CD4-positive, alpha-beta memory T cell (primary cell): ENCODE results near the gene IGSF8. TPM values are rescaled to one million over a fixed set of nuclear protein-coding genes. Genes with fewer than 3 reads are reported as not detected.

Experiments
- CTCF ChIA-PET: fragments of 350-600 bp; sonication (Branson Sonifier 250); formaldehyde crosslinking; loops from one replicate; lab custom pipeline; 2021; ENCODE audit warnings: inconsistent platforms; ENCODE audit not compliant: partially characterized antibody; lab: Charles Lee
- POLR2A ChIA-PET: fragments of 350-600 bp; sonication (Branson Sonifier 250); formaldehyde crosslinking; loops from one replicate; lab custom pipeline; 2021; ENCODE audit not compliant: partially characterized antibody; lab: Charles Lee
- DNase-seq, 5 donors: peaks; one replicate each; pipeline versions ENCODE4 v3.0.0 to v3.0.0-alpha.2; 2020 to 2022; ENCODE audit warnings: mixed read lengths in 1 of 5
- H3K27ac ChIP-seq: one replicate; pipeline ENCODE4 v1.7.0; 2013; ENCODE audit warnings: low read depth, low read length
- H3K27me3 ChIP-seq: 2 replicates; pipeline ENCODE4 v1.7.0; 2013; ENCODE audit warnings: mild to moderate bottlenecking, low read length, moderate library complexity; ENCODE audit not compliant: insufficient read depth
- H3K36me3 ChIP-seq: 2 replicates; pipeline ENCODE4 v1.7.0; 2013; ENCODE audit warnings: mild to moderate bottlenecking, low read length, moderate library complexity; ENCODE audit not compliant: insufficient read depth
- H3K4me1 ChIP-seq: 2 replicates; pipeline ENCODE4 v1.7.0; 2013; ENCODE audit warnings: mild to moderate bottlenecking, low read length, moderate library complexity; ENCODE audit not compliant: insufficient read depth
- H3K4me3 ChIP-seq, 2 donors: one replicate each; pipeline ENCODE4 v1.7.0; 2013; ENCODE audit warnings: low read length in 2 of 2, mild to moderate bottlenecking in 1 of 2
- H3K9me3 ChIP-seq, 2 donors: one replicate each; pipeline ENCODE4 v1.7.0; 2013; ENCODE audit warnings: low read length in 2 of 2, control low read depth in 1 of 2; ENCODE audit not compliant: control insufficient read depth in 1 of 2
- H3K27ac Mint-ChIP-seq, 7 donors: one replicate each; pipeline ENCODE4 v1.8.0; 2020 to 2021; ENCODE audit warnings: mixed read lengths in 7 of 7, mild to moderate bottlenecking in 6 of 7, inconsistent platforms in 3 of 7, moderate library complexity in 3 of 7
- H3K27me3 Mint-ChIP-seq, 2 donors: one replicate each; pipeline ENCODE4 v1.8.0; 2020 to 2021; ENCODE audit warnings: mixed read lengths in 2 of 2
- H3K36me3 Mint-ChIP-seq, 2 donors: one replicate each; pipeline ENCODE4 v1.8.0; 2020 to 2021; ENCODE audit warnings: mixed read lengths in 2 of 2, inconsistent platforms in 1 of 2, mild to moderate bottlenecking in 1 of 2
- H3K4me1 Mint-ChIP-seq, 4 donors: one replicate each; pipeline ENCODE4 v1.8.0; 2020 to 2021; ENCODE audit warnings: mixed read lengths in 4 of 4, mild to moderate bottlenecking in 1 of 4
- H3K4me3 Mint-ChIP-seq, 8 donors: one replicate each; pipeline ENCODE4 v1.8.0; 2020 to 2021; ENCODE audit warnings: mixed read lengths in 8 of 8, mild to moderate bottlenecking in 7 of 8, moderate library complexity in 6 of 8, inconsistent platforms in 3 of 8
- H3K9me3 Mint-ChIP-seq, 8 donors: one replicate each; pipeline ENCODE4 v1.8.0; 2020 to 2021; ENCODE audit warnings: mixed read lengths in 8 of 8, mild to moderate bottlenecking in 5 of 8, inconsistent platforms in 3 of 8, moderate library complexity in 1 of 8
- intact Hi-C: fragments of 100-400 bp; cut with micrococcal nuclease; formaldehyde crosslinking; loops from one replicate; pipeline ENCODE4 v1.15.1; 2023
- polyA plus RNA-seq, 2 donors: library from polyadenylated mRNA; unstranded; fragments of 300-500 nt; fragmentation: Illumina TruSeq; gene quantifications; one replicate each; pipeline ENCODE4 v1.2.3, GENCODE V29; 2021
- total RNA-seq, 2 experiments: library from RNA; stranded (reverse); gene quantifications; one replicate each; pipeline ENCODE4 v1.2.3, GENCODE V29; 2021

Gene IGSF8
- total and polyA plus RNA-seq, 4 experiments from 2014 or later = 36.8 to 51.2 (median 47.9) TPM

DNA sequence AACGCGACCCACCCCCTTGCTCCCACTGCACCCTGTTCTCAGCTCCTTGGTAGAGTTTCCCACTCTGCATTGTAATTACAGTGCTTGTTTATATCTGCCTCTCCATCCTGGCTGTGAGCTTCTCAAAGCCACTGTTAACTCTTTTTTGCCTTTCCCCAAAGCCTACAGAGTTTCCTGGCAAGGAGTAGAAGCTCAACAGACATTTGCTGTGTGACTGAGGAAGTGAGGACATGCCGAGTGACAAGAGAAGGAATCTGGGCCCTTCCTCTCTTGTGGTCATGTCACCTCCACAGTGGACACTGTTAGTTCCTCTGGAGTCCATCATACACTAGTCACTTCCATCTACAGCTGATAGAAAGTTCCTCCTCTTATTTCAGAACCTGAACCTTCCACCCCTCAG lies 6.1 kb upstream of the IGSF8 start:
- H3K27me3 ChIP-seq = no peaks in the 10 kb centered on the region
- intact Hi-C loops = no loop called here
- no peaks in the 10 kb centered on the region for H3K9me3 ChIP-seq
- Mint-ChIP-seq H3K27ac (peak overlapping the region in 4 of 7 donors; percentile 35 to 80 (median 55)), H3K36me3 (no peaks in the 10 kb centered on the region), H3K4me1 (peaks cover 6 to 26% (median 15%) of the 10 kb centered on the region in 4 donors), H3K27me3 (peaks cover 1 to 5% of the 10 kb centered on the region in 2 donors), H3K9me3 (no peaks in the 10 kb centered on the region), H3K4me3 (no peak overlapping the region)
- DNase-seq = no peak
- ChIA-PET POLR2A (interaction anchor here (0.8 to 1.1 kb wide), 2 partner anchors 157 to 187 kb away, joined by 3 to 4 read pairs; partner anchors contain the start of gene DCAF8), CTCF (interaction anchor here (0.8 to 7.1 kb wide), 4 partner anchors 9 to 271 kb away, joined by 3 to 51 read pairs (median 26); no protein-coding TSS in a partner anchor)
- peaks cover 23% of the 10 kb centered on the region for H3K4me1 ChIP-seq
- no peak overlapping the region for H3K4me3 ChIP-seq
- no peak overlapping the region for H3K27ac ChIP-seq
- H3K36me3 ChIP-seq = no peaks in the 10 kb centered on the region

DNA sequence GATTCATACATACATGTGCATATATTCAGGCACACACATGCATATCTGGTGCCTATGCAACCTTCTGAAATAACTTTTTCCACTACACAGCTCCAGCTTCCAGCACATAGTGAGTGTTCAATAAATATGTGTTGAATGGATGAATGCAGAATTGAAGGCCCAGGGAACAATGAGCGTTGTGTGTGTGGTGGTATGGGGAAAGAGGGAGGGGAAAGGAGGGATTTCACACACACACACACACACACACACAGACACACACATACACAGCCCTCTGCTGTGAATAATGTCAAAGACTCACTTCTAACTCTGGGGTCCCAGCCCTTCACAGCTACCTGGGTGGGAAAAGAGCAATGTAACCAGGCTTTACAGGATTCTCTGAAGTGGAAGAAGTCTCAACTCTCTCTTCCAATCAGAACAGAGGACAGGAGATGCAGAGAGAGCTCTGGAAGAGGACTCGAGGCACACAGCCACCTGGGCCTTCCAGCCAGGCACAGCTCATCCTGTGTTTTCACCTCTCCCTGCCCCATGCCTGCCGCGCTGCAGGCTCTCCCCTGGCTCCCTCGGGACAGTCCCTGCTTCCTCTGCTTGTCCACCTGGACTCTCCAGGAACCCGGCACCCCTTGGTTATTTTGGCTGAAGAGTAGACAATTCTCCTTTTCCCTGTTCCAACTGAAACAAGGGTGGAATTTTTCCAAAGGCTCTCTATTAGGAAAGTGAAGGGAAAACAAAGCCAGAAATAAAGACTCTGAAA lies 5.4 kb upstream of the IGSF8 start:
- no peaks in the 10 kb centered on the region for H3K9me3 ChIP-seq
- no peaks in the 10 kb centered on the region for H3K27me3 ChIP-seq
- H3K27ac ChIP-seq = no peak overlapping the region
- H3K4me3 Mint-ChIP-seq = no peak overlapping the region
- no peaks in the 10 kb centered on the region for H3K9me3 Mint-ChIP-seq
- no peaks in the 10 kb centered on the region for H3K36me3 ChIP-seq
- intact Hi-C loops = no loop called here
- peaks cover 8 to 32% (median 20%) of the 10 kb centered on the region in 4 donors for H3K4me1 Mint-ChIP-seq
- H3K27ac Mint-ChIP-seq = peak overlapping the region in 2 of 7 donors; percentile 21 to 25
- ChIA-PET POLR2A (interaction anchor here (0.8 kb wide), 1 partner anchor 158 kb away, joined by 4 read pairs; the partner anchor contains the start of gene DCAF8), CTCF (interaction anchor here (0.8 to 7.1 kb wide), 7 partner anchors 12 to 275 kb away, joined by 3 to 51 read pairs (median 7); no protein-coding TSS in a partner anchor)
- no peak for DNase-seq
- H3K4me3 ChIP-seq = no peak overlapping the region
- H3K4me1 ChIP-seq = peaks cover 28% of the 10 kb centered on the region
- H3K27me3 Mint-ChIP-seq = peaks cover 1 to 2% of the 10 kb centered on the region in 2 donors
- peaks cover 0 to 4% of the 10 kb centered on the region in 2 donors for H3K36me3 Mint-ChIP-seq

GRCh38 chr1:160101717-160102522 lies 3.5 kb upstream of the IGSF8 start:
- ChIA-PET CTCF (interaction anchor here (0.5 to 7.1 kb wide), 22 partner anchors 7 to 1026 kb away, joined by 3 to 52 read pairs (median 4); partner anchors contain the start of genes AIM2 and DCAF8), POLR2A (interaction anchor here (0.9 to 1.6 kb wide), 2 partner anchors 158 to 190 kb away, joined by 4 to 14 read pairs; no protein-coding TSS in a partner anchor)
- Mint-ChIP-seq H3K36me3 (peaks cover 0 to 10% of the 10 kb centered on the region in 2 donors), H3K27ac (peak overlapping the region; percentile 93 to 98 (median 96)), H3K4me1 (peaks cover 17 to 48% (median 29%) of the 10 kb centered on the region in 4 donors), H3K27me3 (peaks cover 0 to 2% of the 10 kb centered on the region in 2 donors), H3K9me3 (no peaks in the 10 kb centered on the region), H3K4me3 (peak overlapping the region in 2 of 8 donors; percentile 5 to 40)
- intact Hi-C loops = loop anchor here (1.0 kb wide), 4 partner anchors 91 to 274 kb away; no protein-coding TSS in a partner anchor
- Histone ChIP-seq H3K4me1 (peaks cover 38% of the 10 kb centered on the region), H3K4me3 (no peak overlapping the region), H3K9me3 (no peaks in the 10 kb centered on the region), H3K27me3 (no peaks in the 10 kb centered on the region), H3K36me3 (no peaks in the 10 kb centered on the region), H3K27ac (peak overlapping the region; percentile 96)
- DNase-seq = no peak

- no peaks in the 10 kb centered on the region for H3K36me3 ChIP-seq
- CTCF ChIA-PET = interaction anchor here (0.5 to 7.1 kb wide), 23 partner anchors 8 to 1025 kb away, joined by 3 to 52 read pairs (median 4); partner anchors contain the start of genes AIM2 and DCAF8
- intact Hi-C loops = loop anchor here (1.0 kb wide), 4 partner anchors 92 to 275 kb away; no protein-coding TSS in a partner anchor
- peaks cover 0 to 2% of the 10 kb centered on the region in 2 donors for H3K27me3 Mint-ChIP-seq
- POLR2A ChIA-PET = interaction anchor here (0.9 to 1.6 kb wide), 5 partner anchors 151 to 190 kb away, joined by 3 to 14 read pairs (median 4); partner anchors contain the start of gene DCAF8
- H3K4me3 ChIP-seq = no peak overlapping the region
- H3K9me3 Mint-ChIP-seq = no peaks in the 10 kb centered on the region
- H3K4me1 Mint-ChIP-seq = peaks cover 20 to 55% (median 36%) of the 10 kb centered on the region in 4 donors
- H3K27me3 ChIP-seq = no peaks in the 10 kb centered on the region
- peak; percentile 69 to 73 (median 72) for DNase-seq
- peak overlapping the region; percentile 96 for H3K27ac ChIP-seq
- peak overlapping the region; percentile 93 to 98 (median 96) for H3K27ac Mint-ChIP-seq
- peaks cover 46% of the 10 kb centered on the region for H3K4me1 ChIP-seq
- H3K9me3 ChIP-seq = no peaks in the 10 kb centered on the region
- H3K4me3 Mint-ChIP-seq = peak overlapping the region; percentile 33 to 80 (median 65)
- H3K36me3 Mint-ChIP-seq = peaks cover 0 to 11% of the 10 kb centered on the region in 2 donors
Measured at GRCh38 chr1:160101037-160101716, 2.8 kb upstream of the IGSF8 start.

DNA sequence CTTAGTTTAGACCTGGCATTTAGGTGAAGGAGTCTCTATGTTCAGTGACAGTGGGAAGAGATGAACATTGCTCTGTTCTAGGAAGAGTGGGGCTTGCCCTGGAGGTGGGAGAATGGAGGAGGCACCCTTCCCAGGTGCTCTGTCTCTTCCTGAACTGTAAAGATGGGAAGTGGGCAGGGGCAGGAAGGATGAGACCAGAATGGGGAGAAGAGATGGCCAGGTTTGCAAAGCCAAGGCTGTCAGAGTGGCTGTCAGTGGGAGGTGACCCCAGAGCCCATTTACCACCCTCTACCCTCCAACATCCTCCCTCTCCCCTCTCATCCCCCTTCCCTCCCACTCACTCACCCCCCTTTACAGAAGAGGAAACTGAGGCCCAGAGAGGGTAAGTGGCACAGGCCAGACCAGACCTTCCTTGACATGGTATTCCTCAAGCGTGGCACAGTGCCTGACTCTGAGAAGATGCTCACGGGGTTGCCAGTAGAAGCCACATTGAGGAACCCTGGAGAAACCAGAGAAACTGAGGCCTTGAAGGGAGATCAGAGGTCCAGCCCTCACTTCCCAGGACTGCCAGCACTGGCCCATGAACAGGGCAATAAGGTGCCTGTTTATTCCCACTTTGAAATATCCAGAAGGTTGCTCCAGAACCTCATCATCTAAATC lies 1.4 kb upstream of the IGSF8 start:
- Mint-ChIP-seq H3K27me3 (peaks cover 0 to 2% of the 10 kb centered on the region in 2 donors), H3K27ac (peak overlapping the region; percentile 93 to 98 (median 97)), H3K4me3 (peak overlapping the region in 7 of 8 donors; percentile 78 to 87 (median 82)), H3K9me3 (no peaks in the 10 kb centered on the region), H3K4me1 (peaks cover 24 to 63% (median 43%) of the 10 kb centered on the region in 4 donors), H3K36me3 (peaks cover 0 to 19% of the 10 kb centered on the region in 2 donors)
- H3K27ac ChIP-seq = peak overlapping the region; percentile 96
- peaks cover 55% of the 10 kb centered on the region for H3K4me1 ChIP-seq
- DNase-seq = no peak
- intact Hi-C loops = loop anchor here (1.0 to 10.0 kb wide), 5 partner anchors 68 to 1291 kb away; partner anchors contain the start of genes DUSP23, PIGM, TAGLN2 and UFC1
- no peak overlapping the region for H3K4me3 ChIP-seq
- no peaks in the 10 kb centered on the region for H3K9me3 ChIP-seq
- H3K36me3 ChIP-seq = no peaks in the 10 kb centered on the region
- no peaks in the 10 kb centered on the region for H3K27me3 ChIP-seq
- ChIA-PET CTCF (interaction anchor here (1.1 to 7.1 kb wide), 8 partner anchors 13 to 262 kb away, joined by 4 to 83 read pairs (median 32); partner anchors contain the start of genes DCAF8 and KCNJ9), POLR2A (interaction anchor here (0.9 to 2.6 kb wide), 7 partner anchors 69 to 189 kb away, joined by 3 to 28 read pairs (median 13); partner anchors contain the start of genes DCAF8, PEX19 and PIGM)
